ENCODE results near the gene UCHL3. TPM values are rescaled to one million over a fixed set of nuclear protein-coding genes. Genes with fewer than 3 reads are reported as not detected.

UCHL3 gene
- total RNA-seq, 3 donors from 2014 or later (not counting 1 experiment from before 2014, with no cell fraction given), result 19.3 to 23.1 (median 22.7) TPM

DNA sequence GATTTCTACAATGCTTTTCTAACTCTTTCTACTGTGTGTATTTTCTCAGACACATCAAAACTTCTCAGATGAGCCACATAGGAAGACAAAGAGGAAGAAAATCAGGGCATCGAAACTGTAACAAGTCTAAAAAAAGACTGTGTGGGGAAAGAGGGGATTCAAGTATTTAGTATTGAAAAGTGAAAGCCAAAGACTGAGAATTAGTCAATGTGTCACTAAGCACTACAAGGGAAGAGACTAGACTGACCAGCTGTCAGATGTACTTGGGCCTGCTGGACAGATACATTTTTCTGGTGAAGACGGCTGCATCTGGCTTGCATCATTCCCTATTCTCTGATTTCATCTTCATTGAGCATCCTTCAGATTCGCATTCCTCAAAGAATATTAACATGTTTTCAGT, 37.3 kb upstream of the UCHL3 start:
- Histone ChIP-seq H3K27ac (ENCODE audit: low read length) (no peak overlapping the region), H3K36me3 (ENCODE audit: control insufficient read depth, insufficient read depth, low read length) (no peaks in the 10 kb centered on the region), H3K4me1 (ENCODE audit: control insufficient read depth, insufficient read depth, low read length) (no peaks in the 10 kb centered on the region), H3K27me3 (ENCODE audit: control insufficient read depth, insufficient read depth, low read length) (no peaks in the 10 kb centered on the region), H3K4me3 (ENCODE audit: low read length) (no peak overlapping the region), H3K9me3 (ENCODE audit: control insufficient read depth, insufficient read depth, low read length) (no peaks in the 10 kb centered on the region)
- peaks cover 0 to 6% of the 10 kb centered on the region in 2 donors for H3K4me1 Mint-ChIP-seq
- H3K27ac Mint-ChIP-seq, result no peak overlapping the region
- no peaks in the 10 kb centered on the region for H3K9me3 Mint-ChIP-seq
- WGBS (ENCODE audit: insufficient coverage), result 22% methylated on average over 2 of the region's 3 CpGs
- TF ChIP-seq, protein P1, sequence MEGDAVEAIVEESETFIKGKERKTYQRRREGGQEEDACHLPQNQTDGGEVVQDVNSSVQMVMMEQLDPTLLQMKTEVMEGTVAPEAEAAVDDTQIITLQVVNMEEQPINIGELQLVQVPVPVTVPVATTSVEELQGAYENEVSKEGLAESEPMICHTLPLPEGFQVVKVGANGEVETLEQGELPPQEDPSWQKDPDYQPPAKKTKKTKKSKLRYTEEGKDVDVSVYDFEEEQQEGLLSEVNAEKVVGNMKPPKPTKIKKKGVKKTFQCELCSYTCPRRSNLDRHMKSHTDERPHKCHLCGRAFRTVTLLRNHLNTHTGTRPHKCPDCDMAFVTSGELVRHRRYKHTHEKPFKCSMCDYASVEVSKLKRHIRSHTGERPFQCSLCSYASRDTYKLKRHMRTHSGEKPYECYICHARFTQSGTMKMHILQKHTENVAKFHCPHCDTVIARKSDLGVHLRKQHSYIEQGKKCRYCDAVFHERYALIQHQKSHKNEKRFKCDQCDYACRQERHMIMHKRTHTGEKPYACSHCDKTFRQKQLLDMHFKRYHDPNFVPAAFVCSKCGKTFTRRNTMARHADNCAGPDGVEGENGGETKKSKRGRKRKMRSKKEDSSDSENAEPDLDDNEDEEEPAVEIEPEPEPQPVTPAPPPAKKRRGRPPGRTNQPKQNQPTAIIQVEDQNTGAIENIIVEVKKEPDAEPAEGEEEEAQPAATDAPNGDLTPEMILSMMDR (IDR thresholded peaks at IDR 0.05), result no peak
- H3K36me3 Mint-ChIP-seq, result no peaks in the 10 kb centered on the region
- H3K4me3 Mint-ChIP-seq, result no peak overlapping the region
- ATAC-seq, result no peak
- intact Hi-C loops (cut with micrococcal nuclease), result no loop called here
- no peak for DNase-seq
- H3K27me3 Mint-ChIP-seq (ENCODE audit: low read depth in 2 of 2), result peaks cover 0 to 4% of the 10 kb centered on the region in 2 donors

DNA sequence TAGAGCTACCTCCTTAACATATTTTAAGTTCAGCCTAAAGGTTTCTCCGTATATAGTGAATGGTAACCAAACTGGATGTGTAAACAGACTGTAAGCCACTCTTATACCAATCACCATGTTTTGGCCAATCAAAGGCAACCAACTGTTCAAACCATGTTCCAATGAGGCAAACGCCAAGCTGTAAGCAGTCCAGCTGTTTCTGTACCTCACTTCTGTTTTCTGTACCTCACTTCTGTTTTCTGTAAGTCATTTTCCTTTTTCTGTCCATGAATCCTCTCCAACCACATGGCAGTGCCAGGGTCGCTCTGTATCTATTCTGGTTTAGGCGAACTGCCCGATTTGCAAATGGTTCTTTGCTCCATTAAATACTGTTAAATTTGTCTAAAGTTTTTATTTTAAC, 36.3 kb upstream of the UCHL3 start:
- 83% methylated on average over 2 of the region's 5 CpGs for WGBS (ENCODE audit: insufficient coverage)
- Mint-ChIP-seq H3K4me1 (peaks cover 0 to 6% of the 10 kb centered on the region in 2 donors), H3K27me3 (ENCODE audit: low read depth in 2 of 2) (peaks cover 0 to 4% of the 10 kb centered on the region in 2 donors), H3K27ac (no peak overlapping the region), H3K36me3 (no peaks in the 10 kb centered on the region), H3K9me3 (no peaks in the 10 kb centered on the region), H3K4me3 (no peak overlapping the region)
- TF ChIP-seq, protein P1 (IDR thresholded peaks at IDR 0.05), result no peak
- Histone ChIP-seq H3K9me3 (ENCODE audit: control insufficient read depth, insufficient read depth, low read length) (no peaks in the 10 kb centered on the region), H3K4me3 (ENCODE audit: low read length) (no peak overlapping the region), H3K27me3 (ENCODE audit: control insufficient read depth, insufficient read depth, low read length) (no peaks in the 10 kb centered on the region), H3K36me3 (ENCODE audit: control insufficient read depth, insufficient read depth, low read length) (no peaks in the 10 kb centered on the region), H3K27ac (ENCODE audit: low read length) (no peak overlapping the region), H3K4me1 (ENCODE audit: control insufficient read depth, insufficient read depth, low read length) (no peaks in the 10 kb centered on the region)
- ATAC-seq (no peak), DNase-seq (no peak)
- intact Hi-C loops (cut with micrococcal nuclease), result no loop called here

DNA sequence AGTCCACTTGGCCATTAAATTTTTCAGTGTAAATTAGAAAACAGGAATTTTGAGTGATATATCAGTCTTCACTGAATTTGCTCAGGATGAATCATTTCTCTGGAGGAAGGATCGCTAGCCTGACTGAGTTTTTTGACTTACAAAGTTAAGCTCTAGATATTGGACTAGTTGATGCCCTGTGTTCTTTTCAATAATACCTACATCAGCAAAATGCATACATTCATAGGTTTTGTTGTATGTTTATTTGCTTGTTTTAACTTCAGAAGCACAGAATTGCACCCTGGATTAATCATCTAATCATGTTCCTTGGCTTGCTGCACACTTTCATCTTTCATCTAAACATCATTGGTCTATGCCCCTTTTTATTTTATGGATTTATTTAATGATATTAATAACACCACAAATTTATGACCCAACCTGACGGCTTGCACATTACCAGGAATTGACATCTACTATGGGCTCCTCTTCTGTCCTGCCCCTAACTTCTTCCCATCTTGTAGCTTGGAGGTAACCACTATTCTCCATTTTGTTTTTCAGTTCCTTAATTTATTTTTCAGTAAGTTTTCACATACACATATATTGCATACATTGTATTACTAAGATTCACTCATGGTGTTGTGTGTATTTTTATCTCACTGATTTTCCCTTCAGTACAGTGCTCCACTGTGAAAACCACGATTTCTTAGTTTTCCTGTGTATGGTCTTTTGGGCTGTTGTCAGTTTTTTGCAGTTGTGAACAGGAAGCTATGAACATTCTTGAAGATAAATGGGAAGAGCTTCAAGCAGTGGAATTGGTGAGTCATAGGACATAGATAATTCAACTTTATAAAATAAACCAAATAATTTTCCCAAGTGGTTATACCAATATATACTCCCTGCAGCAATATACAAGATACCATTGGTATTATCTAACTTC, 35.3 kb upstream of the UCHL3 start:
- Histone ChIP-seq H3K9me3 (ENCODE audit: control insufficient read depth, insufficient read depth, low read length) (no peaks in the 10 kb centered on the region), H3K27me3 (ENCODE audit: control insufficient read depth, insufficient read depth, low read length) (no peaks in the 10 kb centered on the region), H3K36me3 (ENCODE audit: control insufficient read depth, insufficient read depth, low read length) (no peaks in the 10 kb centered on the region), H3K27ac (ENCODE audit: low read length) (no peak overlapping the region), H3K4me1 (ENCODE audit: control insufficient read depth, insufficient read depth, low read length) (no peaks in the 10 kb centered on the region), H3K4me3 (ENCODE audit: low read length) (no peak overlapping the region)
- TF ChIP-seq, protein P1 (IDR thresholded peaks at IDR 0.05), result no peak
- Mint-ChIP-seq H3K27ac (no peak overlapping the region), H3K27me3 (ENCODE audit: low read depth in 2 of 2) (peaks cover 0 to 4% of the 10 kb centered on the region in 2 donors), H3K9me3 (no peaks in the 10 kb centered on the region), H3K36me3 (no peaks in the 10 kb centered on the region), H3K4me3 (no peak overlapping the region), H3K4me1 (peaks cover 0 to 6% of the 10 kb centered on the region in 2 donors)
- WGBS (ENCODE audit: insufficient coverage), result 56% methylated on average over 2 of the region's 3 CpGs
- DNase-seq (no peak), ATAC-seq (no peak)
- intact Hi-C loops (cut with micrococcal nuclease), result no loop called here
